HG03378 (cell line): ENCODE measurements around the gene CIRBP.

Experiments used
- ATAC-seq: cut with Tn5 transposase; IDR thresholded peaks from one replicate; pipeline ENCODE4 v1.9.1; 2021; ENCODE audit warnings: mild to moderate bottlenecking, moderate library complexity; ENCODE audit not compliant: unreplicated experiment

CIRBP gene

GRCh38 chr19:1230783-1231489, 38.2 kb upstream of the CIRBP start:
- ATAC-seq, result no peak

DNA sequence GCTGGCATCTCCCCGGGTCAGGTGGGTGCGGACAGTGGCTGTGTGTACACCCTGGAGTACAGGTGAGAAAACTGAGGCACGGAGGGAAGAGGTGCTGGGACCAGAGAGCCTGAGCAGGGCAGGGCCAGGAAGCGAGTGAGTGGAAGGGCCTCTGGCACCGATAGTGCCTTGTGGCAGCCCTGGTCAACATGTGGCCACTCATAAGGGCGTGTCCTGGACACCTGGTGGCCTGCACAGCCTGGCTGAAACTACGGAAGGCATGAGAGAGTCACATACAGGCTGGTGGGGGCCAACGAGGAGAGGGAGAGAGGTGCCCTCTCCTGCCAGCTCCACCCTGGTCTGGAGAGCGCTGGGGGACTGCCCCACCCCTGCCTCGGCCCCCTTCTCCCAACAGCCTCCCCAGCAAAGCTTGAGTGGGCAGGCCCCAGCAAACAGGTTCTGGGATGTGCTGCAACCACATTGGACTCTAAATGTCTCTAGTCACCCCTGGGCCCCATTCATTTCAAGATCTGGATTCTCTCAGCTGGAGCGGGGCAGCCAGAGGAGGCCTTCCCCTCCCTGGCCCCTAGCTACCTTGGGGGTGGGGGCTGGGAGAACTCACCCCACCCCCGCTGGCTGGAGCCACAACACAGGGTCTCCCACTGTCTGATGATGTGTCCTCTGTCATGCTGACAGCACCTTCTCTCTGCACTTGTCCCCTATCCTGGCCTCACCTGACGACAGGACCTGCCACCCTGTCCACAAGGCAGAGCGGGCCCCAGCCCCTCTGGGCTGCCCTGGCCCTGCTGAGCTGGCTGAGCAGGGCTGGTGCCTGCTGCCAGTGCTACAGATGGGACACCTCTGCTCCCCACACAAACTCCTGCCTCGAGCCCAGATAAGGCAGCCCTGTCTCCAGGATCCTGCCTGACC, 37.1 kb upstream of the CIRBP start:
- no peak for ATAC-seq

DNA sequence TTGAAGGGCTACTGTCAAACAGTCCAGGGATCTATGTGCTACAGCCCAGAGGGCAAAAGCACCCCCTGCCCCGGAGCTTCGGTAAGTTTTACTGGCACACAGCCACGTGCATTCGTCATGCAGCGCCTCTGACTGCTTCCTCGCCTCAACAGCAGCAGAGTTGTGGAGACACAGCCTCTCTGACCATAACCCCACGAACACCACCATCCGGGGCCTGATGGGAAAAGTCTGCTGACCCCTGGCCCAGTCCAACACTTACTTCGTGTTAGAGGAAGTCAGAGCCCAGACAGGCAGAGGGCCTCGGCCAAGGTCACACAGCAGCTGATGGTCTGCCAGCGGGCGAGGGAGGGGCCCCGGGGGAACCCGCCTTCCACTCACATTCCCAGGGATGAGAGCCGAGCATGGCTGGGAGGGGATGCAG, 36.5 kb upstream of the CIRBP start:
- no peak for ATAC-seq

DNA sequence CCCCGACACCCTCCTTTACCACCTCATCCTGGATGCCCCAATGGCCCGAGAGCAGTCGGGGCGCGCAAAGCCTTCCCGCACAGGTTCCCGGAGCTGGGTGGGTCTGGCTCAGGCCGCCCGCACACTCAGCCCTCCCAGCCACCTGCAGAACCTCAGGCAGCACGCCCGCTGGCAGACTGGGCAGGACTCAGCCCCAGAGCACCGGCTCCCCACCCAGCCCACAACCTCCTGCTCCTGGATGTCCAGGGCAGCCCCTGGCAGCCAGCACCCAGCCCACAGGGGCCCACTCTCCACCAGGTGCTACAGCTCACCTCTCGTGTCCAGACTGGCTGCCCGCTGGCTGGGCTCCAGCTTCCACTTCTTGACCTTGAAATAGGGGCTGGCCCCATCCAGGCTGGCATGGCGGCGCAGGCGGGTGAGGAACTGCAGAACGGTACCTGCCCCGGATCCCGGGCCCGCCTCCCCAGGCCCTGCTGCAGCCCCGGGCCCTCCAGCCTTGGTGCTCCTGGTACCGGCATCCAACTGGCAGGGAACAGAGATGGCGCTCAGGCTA, 35.9 kb upstream of the CIRBP start:
- no peak for ATAC-seq

DNA sequence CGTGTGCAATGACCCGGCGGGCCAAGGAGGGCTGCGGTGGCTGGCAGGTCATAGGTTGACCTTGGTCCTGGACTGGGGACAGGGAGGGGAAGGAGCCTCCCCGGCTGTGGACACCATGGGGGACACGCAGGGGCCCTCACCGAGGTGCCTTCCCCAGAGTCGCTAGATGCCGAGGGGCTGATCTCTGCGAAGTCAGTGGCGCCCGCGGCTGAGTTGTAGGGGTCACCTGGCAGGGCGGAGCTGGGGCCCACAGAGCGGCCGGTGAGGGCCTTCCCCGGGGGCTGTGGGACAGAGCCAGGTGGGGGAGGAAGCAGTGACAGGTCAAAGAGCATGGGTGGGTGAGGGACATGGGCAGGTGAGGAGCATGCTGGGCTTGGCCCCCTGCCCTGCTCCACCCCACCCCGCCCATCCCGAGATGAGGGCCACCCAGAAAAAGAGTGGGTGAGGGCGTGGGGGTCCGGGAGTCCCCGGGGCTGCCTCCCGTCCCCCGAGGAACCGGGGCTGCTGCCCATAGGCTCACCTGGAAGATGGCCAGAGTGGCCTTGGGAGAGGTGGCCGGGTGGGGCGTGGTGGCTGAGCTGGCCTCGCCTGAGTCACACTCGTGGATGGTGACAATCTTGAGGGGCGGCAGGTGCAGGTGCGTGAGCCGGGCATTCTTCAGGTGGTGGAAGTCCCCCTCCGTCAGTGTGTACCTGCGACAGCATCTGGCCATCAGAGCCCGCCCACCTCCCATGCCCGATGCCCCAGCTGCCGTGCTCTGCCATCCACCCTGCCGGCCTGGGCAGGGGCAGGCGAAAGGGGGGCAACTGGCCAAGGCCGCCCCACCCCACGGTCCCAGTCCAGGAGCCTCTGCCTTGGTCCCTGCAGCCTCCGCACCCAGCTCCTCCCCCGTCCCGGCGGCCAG, 34.8 kb upstream of the CIRBP start:
- no peak for ATAC-seq

DNA sequence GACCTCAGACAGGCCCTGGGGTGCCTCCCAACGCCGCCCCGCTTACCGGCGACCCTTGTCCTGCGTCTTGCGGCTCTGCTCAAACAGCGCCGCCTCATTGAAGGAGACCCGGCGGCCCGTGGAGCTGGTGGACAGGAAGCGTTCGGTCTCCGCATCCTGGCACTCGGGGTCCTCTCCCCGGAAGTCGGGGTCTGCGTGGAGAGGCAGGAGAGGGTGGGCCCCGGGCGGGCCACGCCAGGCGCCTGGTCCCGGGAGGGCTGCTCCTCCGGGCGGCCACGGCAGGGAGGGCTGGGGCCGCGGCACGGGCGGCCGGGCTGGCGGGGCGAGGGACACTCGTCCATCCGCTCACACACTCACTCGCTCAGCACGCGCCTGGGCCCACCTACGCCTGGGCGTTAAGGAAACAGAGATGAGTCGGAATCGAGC, 34.2 kb upstream of the CIRBP start:
- no peak for ATAC-seq

DNA sequence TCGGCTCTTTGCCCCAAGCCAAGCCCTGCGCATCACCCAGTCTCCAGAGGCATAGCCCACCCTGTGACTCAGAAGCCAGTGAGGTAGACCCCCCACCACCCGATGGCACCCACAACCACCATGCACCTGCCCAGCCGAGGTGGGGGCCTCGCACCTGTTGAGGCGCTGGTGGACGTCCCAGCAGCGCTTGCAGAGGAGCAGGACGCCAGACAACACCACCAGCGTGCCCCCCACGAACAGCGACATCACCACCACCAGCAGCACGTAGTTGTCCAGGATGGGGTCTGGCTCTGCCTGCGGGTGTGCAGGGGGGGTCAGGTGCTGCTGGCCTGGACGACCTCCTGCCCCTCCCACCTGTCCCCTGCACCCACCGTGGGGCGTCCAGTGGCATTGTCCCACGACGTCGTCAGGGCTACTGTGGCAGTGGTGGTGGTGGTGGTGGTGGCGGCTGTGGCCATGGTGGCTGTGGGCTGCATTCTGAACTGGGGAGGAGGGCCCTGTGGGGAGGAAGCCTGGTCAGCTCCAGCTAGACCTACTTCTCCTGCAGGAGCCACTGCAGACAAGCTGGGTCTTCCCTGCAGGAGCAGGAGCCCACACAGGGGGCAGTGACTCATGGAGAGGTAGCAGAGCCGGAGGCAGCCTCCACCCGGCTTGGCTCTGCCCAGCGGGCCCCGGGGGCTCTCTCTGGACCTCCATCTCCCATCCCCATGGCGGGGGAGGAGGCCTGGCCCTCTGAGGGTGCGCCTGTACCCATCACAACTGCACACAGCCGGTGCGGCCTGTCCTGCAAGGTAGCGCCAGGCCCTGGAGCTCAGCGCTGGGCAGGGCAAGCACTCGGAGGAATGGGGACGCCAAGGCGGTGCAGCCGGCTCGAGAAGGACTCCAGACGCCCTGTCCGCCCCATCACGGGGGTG, 33.2 kb upstream of the CIRBP start:
- no peak for ATAC-seq

DNA sequence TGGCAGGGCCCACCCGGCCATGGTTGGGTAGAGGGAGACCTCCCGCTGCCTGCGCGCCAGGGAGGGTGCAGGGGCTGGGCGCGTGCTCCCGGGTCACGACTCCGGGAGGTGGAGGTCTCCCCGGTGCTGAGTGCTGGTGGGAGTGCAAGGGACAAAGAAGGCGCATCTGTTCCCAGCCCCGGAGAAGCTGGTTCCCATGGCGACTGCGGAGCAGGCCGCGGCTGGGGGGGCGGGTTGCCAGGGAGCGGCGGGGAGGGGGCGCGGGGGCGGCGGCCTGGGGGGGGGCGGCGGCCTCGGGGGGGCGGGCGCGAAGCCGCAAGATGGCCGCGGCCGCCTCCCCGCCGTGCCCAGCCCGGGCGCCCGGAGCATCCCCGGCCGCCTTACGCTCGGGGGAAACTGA, 32.6 kb upstream of the CIRBP start:
- ATAC-seq, result no peak

- no peak for ATAC-seq
These were observed 32.0 kb upstream of the CIRBP start for GRCh38 chr19:1237027-1237659.

DNA sequence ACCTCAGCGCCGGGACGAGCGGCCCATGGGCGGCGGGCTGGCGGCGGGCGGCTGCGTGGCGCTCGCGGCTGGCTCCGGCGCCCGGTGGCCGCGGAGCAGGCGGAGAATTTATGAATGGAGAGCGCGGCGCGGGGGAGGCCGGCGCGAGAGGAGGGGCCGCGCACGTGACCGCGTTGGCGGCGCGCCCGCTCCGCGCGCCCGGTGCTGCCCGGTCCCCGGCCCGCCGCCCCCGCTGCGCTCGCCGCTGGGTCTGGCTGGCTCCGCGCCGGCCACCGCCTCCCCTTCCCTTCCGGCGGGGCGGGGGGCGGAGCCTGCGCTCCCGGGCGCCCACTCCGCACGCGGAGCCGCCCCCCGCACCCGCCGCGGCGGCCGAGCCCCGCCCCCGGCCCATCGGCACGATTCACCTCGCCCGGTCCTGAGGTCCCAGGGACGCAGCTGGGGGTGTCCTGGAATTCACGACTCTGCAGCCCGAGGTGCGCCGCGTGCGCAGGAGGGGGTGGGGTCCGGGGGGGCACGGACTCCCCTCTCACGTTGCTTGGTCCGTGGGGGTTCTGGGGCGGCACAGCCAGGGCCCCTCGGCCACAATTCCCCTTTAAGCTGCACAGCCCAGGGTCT, 31.3 kb upstream of the CIRBP start, which contains the start of gene CBARP:
Gene CBARP, minus strand, starts transcription at position 252 of the 615 bp plus-strand sequence. CDS start 1,905 bp downstream, outside the sequence.
- no peak for ATAC-seq

- ATAC-seq, result no peak
These were observed 30.5 kb upstream of the CIRBP start for GRCh38 chr19:1238369-1239303.

DNA sequence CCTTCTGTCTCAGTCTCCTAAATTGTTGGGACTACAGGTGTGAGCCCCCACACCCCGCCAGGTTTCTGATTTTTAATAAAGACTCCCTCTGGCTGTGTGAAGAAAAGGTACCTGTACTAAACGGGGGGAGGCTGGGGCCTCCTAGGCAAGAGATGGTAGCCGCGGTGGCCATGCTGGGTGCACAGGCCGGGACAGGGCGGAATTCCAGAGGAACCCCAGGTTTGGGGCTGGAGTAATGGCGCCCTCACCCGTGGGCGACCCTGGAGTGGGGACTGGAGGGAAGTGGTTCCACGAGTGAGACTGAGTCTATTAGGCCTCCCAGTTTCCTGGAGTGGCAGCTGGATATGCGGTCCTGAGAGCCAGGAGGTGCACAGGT, 29.7 kb upstream of the CIRBP start:
- ATAC-seq, result no peak

- ATAC-seq, result no peak
These were observed 29.1 kb upstream of the CIRBP start for GRCh38 chr19:1239796-1240737.

- no peak for ATAC-seq
These were observed 28.2 kb upstream of the CIRBP start for GRCh38 chr19:1240925-1241324.

DNA sequence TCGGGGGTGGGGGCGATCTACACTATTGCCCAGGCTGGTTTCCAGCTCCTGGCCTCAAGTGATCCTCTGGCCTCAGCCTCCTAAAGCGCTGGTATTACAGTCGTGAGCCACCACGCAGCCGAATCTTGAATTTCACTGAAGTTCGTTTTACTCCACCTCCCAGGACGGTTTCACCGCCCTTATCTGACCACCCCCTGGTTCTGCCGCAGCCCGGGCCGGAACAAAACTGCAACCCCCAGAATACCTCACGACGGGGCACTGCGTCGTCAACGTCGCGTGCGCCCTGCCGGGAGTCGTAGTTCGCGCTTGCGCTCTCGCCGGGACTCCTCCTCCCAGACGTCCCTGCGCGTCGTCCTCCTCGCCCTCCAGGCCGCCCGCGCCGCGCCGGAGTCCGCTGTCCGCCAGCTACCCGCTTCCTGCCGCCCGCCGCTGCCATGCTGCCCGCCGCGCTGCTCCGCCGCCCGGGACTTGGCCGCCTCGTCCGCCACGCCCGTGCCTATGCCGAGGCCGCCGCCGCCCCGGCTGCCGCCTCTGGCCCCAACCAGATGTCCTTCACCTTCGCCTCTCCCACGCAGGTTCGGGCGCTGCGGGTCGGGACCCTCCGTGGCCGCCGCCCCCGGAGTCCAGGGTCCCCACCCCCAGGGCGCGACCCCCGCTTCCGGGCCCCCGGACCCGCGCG, 27.6 kb upstream of the CIRBP start, which contains the start of gene ATP5F1D:
Gene ATP5F1D, plus strand, starts transcription at position 335 of the 679 bp plus-strand sequence. Its CDS starts 100 bp downstream, at position 435.
- ATAC-seq, result peak; percentile 47
